B cell (primary cell): ENCODE data around the gene ASTN2. TPM values are rescaled to one million over a fixed set of nuclear protein-coding genes. Genes with fewer than 3 reads are reported as not detected.

ENCODE experiments used
- ATAC-seq: fragments of 200-7000 bp; cut with Tn5 transposase; one replicate; pipeline ENCODE4 v1.10.0; 2021; ENCODE audit warnings: low read depth, mild to moderate bottlenecking, moderate number of reproducible peaks, moderate library complexity
- CTCF ChIA-PET: fragments of 350-600 bp; sonication (Branson Sonifier 250); formaldehyde crosslinking; loops from one replicate; lab custom pipeline; 2021; ENCODE audit warnings: antibody characterized with exemption, inconsistent platforms; lab: Charles Lee
- POLR2A ChIA-PET: fragments of 350-600 bp; sonication (Branson Sonifier 250); formaldehyde crosslinking; loops from one replicate; lab custom pipeline; 2021; ENCODE audit warnings: antibody characterized with exemption; lab: Charles Lee
- DNase-seq: peaks from one replicate; pipeline ENCODE4 v3.0.0; 2013
- H2AFZ ChIP-seq: 2 replicates; pipeline ENCODE4 v1.6.1; 2012; ENCODE audit warnings: mild to moderate bottlenecking, low read depth, low read length; ENCODE audit not compliant: insufficient read depth, poor library complexity, severe bottlenecking
- H3K27ac ChIP-seq, 2 donors: 1 replicate in 1 of 2; 2 replicates in 1 of 2; pipeline ENCODE4 v1.5.1; 2012 to 2013; ENCODE audit warnings: low read length in 2 of 2, mild to moderate bottlenecking in 2 of 2, moderate library complexity in 1 of 2
- H3K27me3 ChIP-seq, 4 experiments: fragments of 200-600 bp in 1 of 4; sonication (generic) in 1 of 4; replicated peaks in 1 of 4; 1 replicate in 2 of 4; 2 replicates in 2 of 4; pipeline versions ENCODE4 v1.6.1 to v1.7.0; 2013 to 2016; ENCODE audit warnings: low read length in 3 of 4, mild to moderate bottlenecking in 2 of 4, mixed read lengths in 1 of 4, moderate library complexity in 1 of 4; ENCODE audit not compliant: insufficient read depth in 4 of 4, control insufficient read depth in 3 of 4; ENCODE audit errors: control extremely low read depth in 1 of 4
- H3K36me3 ChIP-seq, 2 experiments: replicated peaks in 1 of 2; 1 replicate in 1 of 2; 2 replicates in 1 of 2; pipeline versions ENCODE4 v1.6.1 to v1.7.1; 2013; ENCODE audit warnings: low read length in 1 of 2; ENCODE audit not compliant: insufficient read depth in 2 of 2, control insufficient read depth in 1 of 2; ENCODE audit errors: control extremely low read depth in 1 of 2, extremely low read depth in 1 of 2
- H3K4me1 ChIP-seq, 2 donors: fragments of 200-600 bp in 1 of 2; sonication (generic) in 1 of 2; 1 replicate in 1 of 2; 2 replicates in 1 of 2; pipeline versions ENCODE4 v1.5.1 to v1.6.1; 2013 to 2017; ENCODE audit warnings: low read length in 2 of 2; ENCODE audit not compliant: control insufficient read depth in 2 of 2, insufficient read depth in 2 of 2
- H3K4me2 ChIP-seq: replicated peaks from 2 replicates; pipeline ENCODE3; 2012; ENCODE audit warnings: mild to moderate bottlenecking, low read depth, low read length; ENCODE audit not compliant: poor library complexity, severe bottlenecking
- H3K4me3 ChIP-seq, 5 experiments: fragments of 200-600 bp in 1 of 5; sonication (generic) in 1 of 5; 1 replicate in 3 of 5; 2 replicates in 2 of 5; pipeline versions ENCODE4 v1.5.1 to v1.7.0; 2011 to 2016; ENCODE audit warnings: low read length in 4 of 5, mild to moderate bottlenecking in 4 of 5, low read depth in 2 of 5, control low read depth in 1 of 5, moderate library complexity in 1 of 5; ENCODE audit not compliant: insufficient read depth in 1 of 5; ENCODE audit errors: control extremely low read depth in 1 of 5, extremely low read depth in 1 of 5
- H3K79me2 ChIP-seq: fragments of 200-600 bp; sonication (generic); one replicate; pipeline ENCODE4 v1.6.0; 2016; ENCODE audit warnings: low read length; ENCODE audit not compliant: control insufficient read depth, insufficient read depth
- H3K9ac ChIP-seq: fragments of 200-600 bp; sonication (generic); 2 replicates; pipeline ENCODE4 v1.6.1; 2017; ENCODE audit warnings: mild to moderate bottlenecking, low read length, moderate library complexity
- H3K9me3 ChIP-seq, 3 donors: one replicate each; pipeline versions ENCODE4 v1.6.1 to v1.7.1; 2013; ENCODE audit warnings: low read length in 2 of 3; ENCODE audit not compliant: control insufficient read depth in 2 of 3, insufficient read depth in 1 of 3; ENCODE audit errors: control extremely low read depth in 1 of 3
- H4K20me1 ChIP-seq: 2 replicates; pipeline ENCODE4 v1.6.0; 2012; ENCODE audit warnings: mild to moderate bottlenecking, low read length; ENCODE audit not compliant: insufficient read depth, control insufficient read depth, poor library complexity, severe bottlenecking
- H3K27ac Mint-ChIP-seq: one replicate; pipeline ENCODE4 v1.8.0; 2021; ENCODE audit warnings: mixed read lengths
- H3K27me3 Mint-ChIP-seq: one replicate; pipeline ENCODE4 v1.8.0; 2021; ENCODE audit warnings: mixed read lengths
- H3K4me1 Mint-ChIP-seq: one replicate; pipeline ENCODE4 v1.8.0; 2021; ENCODE audit warnings: mixed read lengths
- H3K4me3 Mint-ChIP-seq: one replicate; pipeline ENCODE4 v1.8.0; 2021; ENCODE audit warnings: mixed read lengths
- H3K9me3 Mint-ChIP-seq: one replicate; pipeline ENCODE4 v1.8.0; 2022; ENCODE audit warnings: mixed read lengths; ENCODE audit not compliant: insufficient read depth
- EZH2 ChIP-seq: IDR thresholded peaks from 2 replicates; pipeline ENCODE4 v1.6.1; 2012; ENCODE audit warnings: borderline replicate concordance, low read depth, mild to moderate bottlenecking, moderate library complexity, low read length; ENCODE audit not compliant: insufficient read depth, poor library complexity, severe bottlenecking
- WGBS: methylation state at CpG from one replicate; pipeline ENCODE4 v1.1.5; 2013; ENCODE audit warnings: missing lambda C conversion rate; ENCODE audit not compliant: insufficient coverage; 5-methylcytosine and 5-hydroxymethylcytosine counted together
- intact Hi-C: fragments of 100-400 bp; cut with micrococcal nuclease; formaldehyde crosslinking; loops from one replicate; pipeline ENCODE4 v1.10.0; 2022
- polyA plus RNA-seq: library from polyadenylated mRNA; depleted of rRNA; stranded (reverse); fragments of >200 nt; gene quantifications from 2 replicates; pipeline ENCODE4 v1.2.3, GENCODE V29; 2012
- total RNA-seq, 2 donors: library from RNA; stranded (reverse); fragments of 120-200 nt in 1 of 2; gene quantifications; 1 replicate in 1 of 2; 2 replicates in 1 of 2; pipeline versions ENCODE4 v1.2.3 to v1.2.4, GENCODE V29; 2013 to 2022
- TF ChIP-seq, protein P1 (sequence below): fragments of 200-600 bp; IDR thresholded peaks from one replicate; pipeline ENCODE4 v1.8.0; 2022; ENCODE audit warnings: antibody characterized with exemption, mild to moderate bottlenecking

Gene ASTN2
- total and polyA plus RNA-seq, 2 donors (not counting 1 experiment from before 2014, with no cell fraction given), result 1.2 to 3.6 TPM

DNA sequence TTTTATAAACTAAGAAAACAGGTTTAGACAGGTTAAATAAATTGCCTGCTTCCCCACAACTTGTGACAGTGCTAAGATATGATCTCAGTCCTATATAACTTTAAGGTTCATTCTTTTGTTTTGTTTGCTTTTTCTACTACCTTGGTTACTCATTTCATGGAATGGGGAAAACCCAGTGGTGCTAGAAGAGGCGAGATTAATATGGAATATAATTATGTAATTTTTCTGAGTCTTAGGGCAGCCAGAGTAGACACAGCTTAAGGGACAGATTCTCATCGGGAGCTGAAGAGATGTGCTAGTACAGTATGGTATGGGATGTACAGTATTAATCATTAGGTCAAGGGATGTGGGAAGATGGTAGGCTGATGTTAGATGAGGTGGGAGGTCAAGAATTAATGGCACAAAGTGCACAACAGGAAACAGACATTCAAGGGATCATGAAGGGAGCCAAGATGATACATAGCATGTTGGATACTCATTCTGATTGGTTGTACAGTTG lies 721.6 kb downstream of the ASTN2 start:
- Histone ChIP-seq H3K9me3 (peaks cover 0 to under 1% (median 0%) of the 10 kb centered on the region in 3 donors), H2AFZ (no peak overlapping the region), H3K36me3 (peaks cover 0 to 7% of the 10 kb centered on the region in 2 experiments), H3K4me1 (peaks cover 15 to 18% of the 10 kb centered on the region in 2 donors), H3K27me3 (no peaks in the 10 kb centered on the region), H3K9ac (no peak overlapping the region), H3K4me2 (no peak overlapping the region), H3K79me2 (peaks cover 10% of the 10 kb centered on the region), H4K20me1 (peaks cover 6% of the 10 kb centered on the region), H3K27ac (no peak overlapping the region), H3K4me3 (no peak overlapping the region)
- ChIA-PET POLR2A (no interaction called here), CTCF (no interaction called here)
- ATAC-seq (no peak), DNase-seq (no peak)
- WGBS, result 93% methylated on average over 2 of the region's 2 CpGs
- Mint-ChIP-seq H3K27ac (no peak overlapping the region), H3K4me1 (peaks cover 48% of the 10 kb centered on the region), H3K9me3 (no peaks in the 10 kb centered on the region), H3K27me3 (no peaks in the 10 kb centered on the region), H3K4me3 (no peak overlapping the region)
- no peak for TF ChIP-seq EZH2
- TF ChIP-seq, protein P1, sequence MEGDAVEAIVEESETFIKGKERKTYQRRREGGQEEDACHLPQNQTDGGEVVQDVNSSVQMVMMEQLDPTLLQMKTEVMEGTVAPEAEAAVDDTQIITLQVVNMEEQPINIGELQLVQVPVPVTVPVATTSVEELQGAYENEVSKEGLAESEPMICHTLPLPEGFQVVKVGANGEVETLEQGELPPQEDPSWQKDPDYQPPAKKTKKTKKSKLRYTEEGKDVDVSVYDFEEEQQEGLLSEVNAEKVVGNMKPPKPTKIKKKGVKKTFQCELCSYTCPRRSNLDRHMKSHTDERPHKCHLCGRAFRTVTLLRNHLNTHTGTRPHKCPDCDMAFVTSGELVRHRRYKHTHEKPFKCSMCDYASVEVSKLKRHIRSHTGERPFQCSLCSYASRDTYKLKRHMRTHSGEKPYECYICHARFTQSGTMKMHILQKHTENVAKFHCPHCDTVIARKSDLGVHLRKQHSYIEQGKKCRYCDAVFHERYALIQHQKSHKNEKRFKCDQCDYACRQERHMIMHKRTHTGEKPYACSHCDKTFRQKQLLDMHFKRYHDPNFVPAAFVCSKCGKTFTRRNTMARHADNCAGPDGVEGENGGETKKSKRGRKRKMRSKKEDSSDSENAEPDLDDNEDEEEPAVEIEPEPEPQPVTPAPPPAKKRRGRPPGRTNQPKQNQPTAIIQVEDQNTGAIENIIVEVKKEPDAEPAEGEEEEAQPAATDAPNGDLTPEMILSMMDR, result no peak
- intact Hi-C loops, result no loop called here

DNA sequence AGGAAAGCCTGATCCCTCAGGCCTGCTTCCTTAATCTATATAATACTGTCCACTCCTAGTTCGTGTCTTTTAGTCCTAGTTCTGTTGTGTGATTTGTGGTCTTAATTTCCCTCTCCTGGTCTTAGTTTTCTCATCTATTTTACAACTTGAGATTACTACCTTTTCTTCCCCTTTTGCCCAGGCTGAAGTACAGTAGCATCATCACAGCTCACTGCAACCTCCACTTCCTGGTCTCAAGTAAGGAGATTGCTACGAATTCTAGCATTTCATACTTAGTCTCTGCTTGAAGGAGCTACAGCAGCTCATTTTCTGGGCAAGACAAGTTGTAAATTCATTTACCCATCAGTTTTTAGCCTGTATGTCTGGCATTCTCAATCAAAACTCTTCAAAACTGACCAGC lies 722.2 kb downstream of the ASTN2 start:
- Mint-ChIP-seq H3K4me1 (peaks cover 54% of the 10 kb centered on the region), H3K27ac (no peak overlapping the region), H3K27me3 (no peaks in the 10 kb centered on the region), H3K4me3 (no peak overlapping the region), H3K9me3 (no peaks in the 10 kb centered on the region)
- WGBS, result 33% methylated on average over 1 of the region's 2 CpGs
- no peak for ATAC-seq
- TF ChIP-seq, protein P1, result no peak
- no peak for TF ChIP-seq EZH2
- POLR2A ChIA-PET, result no interaction called here
- peaks cover 6% of the 10 kb centered on the region for H4K20me1 ChIP-seq
- H3K27me3 ChIP-seq, result no peaks in the 10 kb centered on the region
- H3K9me3 ChIP-seq, result no peaks in the 10 kb centered on the region
- peaks cover 17% of the 10 kb centered on the region for H3K79me2 ChIP-seq
- peaks cover 22 to 24% of the 10 kb centered on the region in 2 donors for H3K4me1 ChIP-seq
- H3K4me2 ChIP-seq, result peak overlapping the region; percentile 3
- CTCF ChIA-PET, result no interaction called here
- no peak overlapping the region for H3K27ac ChIP-seq
- peak overlapping the region; percentile 5 for H2AFZ ChIP-seq
- no peak for DNase-seq
- H3K36me3 ChIP-seq, result peaks cover 0 to under 1% of the 10 kb centered on the region in 2 experiments
- intact Hi-C loops, result no loop called here
- H3K9ac ChIP-seq, result peak overlapping the region; percentile 7
- H3K4me3 ChIP-seq, result no peak overlapping the region
